Upper lobe of right lung (tissue), 1 donor: ENCODE results near the gene RMI2. TPM values are rescaled to one million over a fixed set of nuclear protein-coding genes. Genes with fewer than 3 reads are reported as not detected.

Experiments
- ATAC-seq: fragments of 200-7000 bp; cut with Tn5 transposase; one replicate; pipeline ENCODE4 v1.9.1; 2020; ENCODE audit warnings: mild to moderate bottlenecking, moderate library complexity
- DNase-seq: peaks from one replicate; pipeline ENCODE4 v3.0.0-alpha.2; 2020
- H3K27ac ChIP-seq: fragments of 200-600 bp; one replicate; pipeline ENCODE4 v1.8.0; 2022
- H3K27me3 ChIP-seq: fragments of 200-600 bp; one replicate; pipeline ENCODE4 v1.8.0; 2022; ENCODE audit warnings: mild to moderate bottlenecking
- H3K36me3 ChIP-seq: fragments of 200-600 bp; one replicate; pipeline ENCODE4 v1.8.0; 2022
- H3K4me1 ChIP-seq: fragments of 200-600 bp; one replicate; pipeline ENCODE4 v1.8.0; 2022
- H3K4me3 ChIP-seq: fragments of 200-600 bp; one replicate; pipeline ENCODE4 v1.8.0; 2022; ENCODE audit warnings: mild to moderate bottlenecking
- H3K9me3 ChIP-seq: fragments of 200-600 bp; one replicate; pipeline ENCODE4 v1.8.0; 2022
- intact Hi-C: fragments of 100-400 bp; cut with DNase I; formaldehyde crosslinking; loops from one replicate; pipeline ENCODE4 v1.11.0; 2022
- total RNA-seq: library from RNA; stranded (reverse); fragmentation: NEBNext Ultra II Directional; extraction: Animal tissue kit (Norgen Biotek cat#: 25700); gene quantifications from one replicate; pipeline ENCODE4 v1.2.1, GENCODE V29; 2021
- TF ChIP-seq, protein P1 (sequence below): fragments of 200-600 bp; IDR thresholded peaks from one replicate; pipeline ENCODE4 v1.8.0; 2022; ENCODE audit warnings: antibody characterized with exemption
- donor health status: DM: no; HTN: yes; CAD: no; lungs with severe emphysema.

Gene RMI2
- total RNA-seq, 1 donor from 2014 or later: 1.2 TPM

- no peak for DNase-seq
- no peaks in the 10 kb centered on the region for H3K4me1 ChIP-seq
- no peaks in the 10 kb centered on the region for H3K36me3 ChIP-seq
- H3K27ac ChIP-seq: no peak overlapping the region
- no peak for ATAC-seq
- intact Hi-C loops: no loop called here
- TF ChIP-seq, protein P1, sequence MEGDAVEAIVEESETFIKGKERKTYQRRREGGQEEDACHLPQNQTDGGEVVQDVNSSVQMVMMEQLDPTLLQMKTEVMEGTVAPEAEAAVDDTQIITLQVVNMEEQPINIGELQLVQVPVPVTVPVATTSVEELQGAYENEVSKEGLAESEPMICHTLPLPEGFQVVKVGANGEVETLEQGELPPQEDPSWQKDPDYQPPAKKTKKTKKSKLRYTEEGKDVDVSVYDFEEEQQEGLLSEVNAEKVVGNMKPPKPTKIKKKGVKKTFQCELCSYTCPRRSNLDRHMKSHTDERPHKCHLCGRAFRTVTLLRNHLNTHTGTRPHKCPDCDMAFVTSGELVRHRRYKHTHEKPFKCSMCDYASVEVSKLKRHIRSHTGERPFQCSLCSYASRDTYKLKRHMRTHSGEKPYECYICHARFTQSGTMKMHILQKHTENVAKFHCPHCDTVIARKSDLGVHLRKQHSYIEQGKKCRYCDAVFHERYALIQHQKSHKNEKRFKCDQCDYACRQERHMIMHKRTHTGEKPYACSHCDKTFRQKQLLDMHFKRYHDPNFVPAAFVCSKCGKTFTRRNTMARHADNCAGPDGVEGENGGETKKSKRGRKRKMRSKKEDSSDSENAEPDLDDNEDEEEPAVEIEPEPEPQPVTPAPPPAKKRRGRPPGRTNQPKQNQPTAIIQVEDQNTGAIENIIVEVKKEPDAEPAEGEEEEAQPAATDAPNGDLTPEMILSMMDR: no peak
- no peak overlapping the region for H3K4me3 ChIP-seq
- H3K9me3 ChIP-seq: no peaks in the 10 kb centered on the region
- H3K27me3 ChIP-seq: no peaks in the 10 kb centered on the region
Observed at GRCh38 chr16:11389083-11389482, 43.8 kb downstream of the RMI2 start.

- H3K27me3 ChIP-seq: no peaks in the 10 kb centered on the region
- no peaks in the 10 kb centered on the region for H3K36me3 ChIP-seq
- no peaks in the 10 kb centered on the region for H3K4me1 ChIP-seq
- ATAC-seq (no peak), DNase-seq (no peak)
- intact Hi-C loops: loop anchor here (10.0 kb wide), 2 partner anchors 265 to 315 kb away; no protein-coding TSS in a partner anchor
- no peak overlapping the region for H3K27ac ChIP-seq
- TF ChIP-seq, protein P1: no peak
- no peaks in the 10 kb centered on the region for H3K9me3 ChIP-seq
- H3K4me3 ChIP-seq: no peak overlapping the region
Observed at GRCh38 chr16:11389631-11390565, 44.6 kb downstream of the RMI2 start.

GRCh38 chr16:11390573-11391495 is 45.6 kb downstream of the RMI2 start:
- H3K27ac ChIP-seq: peak overlapping the region; percentile 17
- TF ChIP-seq, protein P1: no peak
- intact Hi-C loops: loop anchor here (10.0 kb wide), 2 partner anchors 264 to 314 kb away; no protein-coding TSS in a partner anchor
- H3K27me3 ChIP-seq: no peaks in the 10 kb centered on the region
- no peak for DNase-seq
- no peaks in the 10 kb centered on the region for H3K36me3 ChIP-seq
- ATAC-seq: no peak
- H3K4me1 ChIP-seq: no peaks in the 10 kb centered on the region
- H3K4me3 ChIP-seq: no peak overlapping the region
- H3K9me3 ChIP-seq: no peaks in the 10 kb centered on the region

DNA sequence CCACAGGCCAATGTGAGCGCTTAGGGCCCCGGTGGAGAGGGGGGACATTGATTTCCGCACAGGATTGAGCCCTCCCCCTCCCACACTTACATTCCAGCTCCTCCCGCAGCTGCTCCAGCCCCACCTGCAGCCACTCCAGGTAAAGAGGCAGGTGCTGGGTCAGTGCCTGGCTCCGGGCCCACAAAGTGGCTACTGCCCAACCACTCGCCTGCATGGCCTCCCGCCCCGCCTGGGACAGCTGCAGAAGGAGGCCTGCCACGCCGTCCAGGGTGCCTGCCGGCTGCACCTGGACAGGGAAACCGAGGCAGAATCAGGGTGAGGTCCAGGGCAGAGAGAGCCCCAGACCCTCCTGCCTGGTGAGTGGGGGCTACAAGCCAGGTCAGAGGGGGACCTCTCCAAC is 46.3 kb downstream of the RMI2 start:
- intact Hi-C loops: loop anchor here (10.0 kb wide), 2 partner anchors 263 to 313 kb away; no protein-coding TSS in a partner anchor
- H3K9me3 ChIP-seq: no peaks in the 10 kb centered on the region
- TF ChIP-seq, protein P1: no peak
- H3K36me3 ChIP-seq: no peaks in the 10 kb centered on the region
- no peaks in the 10 kb centered on the region for H3K4me1 ChIP-seq
- DNase-seq (peak; percentile 92), ATAC-seq (peak; percentile 75)
- H3K4me3 ChIP-seq: no peak overlapping the region
- no peaks in the 10 kb centered on the region for H3K27me3 ChIP-seq
- peak overlapping the region; percentile 17 for H3K27ac ChIP-seq

- Histone ChIP-seq H3K4me3 (no peak overlapping the region), H3K27me3 (no peaks in the 10 kb centered on the region), H3K9me3 (no peaks in the 10 kb centered on the region), H3K4me1 (no peaks in the 10 kb centered on the region), H3K36me3 (no peaks in the 10 kb centered on the region), H3K27ac (no peak overlapping the region)
- ATAC-seq (no peak), DNase-seq (peak; percentile 61)
- intact Hi-C loops: loop anchor here (10.0 kb wide), 2 partner anchors 263 to 313 kb away; no protein-coding TSS in a partner anchor
- TF ChIP-seq, protein P1: no peak
Observed at GRCh38 chr16:11392041-11392581, 46.9 kb downstream of the RMI2 start.
